Hepatocyte (in vitro differentiated cells): Measurements from ENCODE around the gene COL7A1.

ENCODE experiments used
- EZH2 ChIP-seq: fragments of 200-600 bp; sonication (generic); IDR thresholded peaks from 2 replicates; pipeline ENCODE4 v1.6.1; 2016; ENCODE audit warnings: antibody characterized with exemption, mild to moderate bottlenecking, borderline replicate concordance
- TF ChIP-seq, protein P1 (sequence below): fragments of 200-600 bp; sonication (generic); IDR thresholded peaks from 2 replicates; pipeline ENCODE4 v1.5.1; 2016; ENCODE audit warnings: antibody characterized with exemption, mild to moderate bottlenecking; ENCODE audit not compliant: poor library complexity

DNA sequence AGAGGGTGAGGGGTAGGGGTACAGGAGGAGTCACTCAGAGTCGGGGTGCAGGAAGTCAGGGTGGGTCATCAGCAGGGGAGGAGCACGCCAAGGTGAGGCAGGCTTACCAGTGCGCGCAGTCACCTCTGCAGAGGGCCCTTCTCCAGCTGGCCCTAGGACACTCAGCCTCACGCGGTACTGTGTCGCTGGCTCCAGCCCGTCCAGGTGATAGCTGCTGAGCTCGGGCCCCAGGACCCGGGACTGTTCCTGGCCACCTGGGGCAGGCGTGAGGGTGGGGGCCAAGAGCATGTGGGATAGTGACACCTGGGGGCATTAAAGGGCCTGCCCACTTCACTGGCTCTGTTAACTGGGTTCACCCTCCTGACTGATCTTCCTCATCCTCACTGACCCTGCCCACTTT, 7.4 kb downstream of the COL7A1 start:
- TF ChIP-seq, protein P1, sequence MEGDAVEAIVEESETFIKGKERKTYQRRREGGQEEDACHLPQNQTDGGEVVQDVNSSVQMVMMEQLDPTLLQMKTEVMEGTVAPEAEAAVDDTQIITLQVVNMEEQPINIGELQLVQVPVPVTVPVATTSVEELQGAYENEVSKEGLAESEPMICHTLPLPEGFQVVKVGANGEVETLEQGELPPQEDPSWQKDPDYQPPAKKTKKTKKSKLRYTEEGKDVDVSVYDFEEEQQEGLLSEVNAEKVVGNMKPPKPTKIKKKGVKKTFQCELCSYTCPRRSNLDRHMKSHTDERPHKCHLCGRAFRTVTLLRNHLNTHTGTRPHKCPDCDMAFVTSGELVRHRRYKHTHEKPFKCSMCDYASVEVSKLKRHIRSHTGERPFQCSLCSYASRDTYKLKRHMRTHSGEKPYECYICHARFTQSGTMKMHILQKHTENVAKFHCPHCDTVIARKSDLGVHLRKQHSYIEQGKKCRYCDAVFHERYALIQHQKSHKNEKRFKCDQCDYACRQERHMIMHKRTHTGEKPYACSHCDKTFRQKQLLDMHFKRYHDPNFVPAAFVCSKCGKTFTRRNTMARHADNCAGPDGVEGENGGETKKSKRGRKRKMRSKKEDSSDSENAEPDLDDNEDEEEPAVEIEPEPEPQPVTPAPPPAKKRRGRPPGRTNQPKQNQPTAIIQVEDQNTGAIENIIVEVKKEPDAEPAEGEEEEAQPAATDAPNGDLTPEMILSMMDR, result no peak
- no peak for TF ChIP-seq EZH2
